Activated gamma-delta T cell (primary cell): ENCODE measurements around the gene NXT1.
"Not testable (repeated sequence)": the region's sequence is repeated elsewhere in the genome, so short reads cannot be mapped to it uniquely, and the experiment has no call there.

ENCODE experiments used
- DNase-seq: peaks from one replicate; lab custom pipeline; 2025; lab: John Stamatoyannopoulos, UW
- total RNA-seq, 2 donors: gene quantifications; one replicate each; lab custom pipeline; 2026; lab: John Stamatoyannopoulos, UW

Gene NXT1
- total RNA-seq = 14.2 to 14.7 reads per million in 2 donors

DNA sequence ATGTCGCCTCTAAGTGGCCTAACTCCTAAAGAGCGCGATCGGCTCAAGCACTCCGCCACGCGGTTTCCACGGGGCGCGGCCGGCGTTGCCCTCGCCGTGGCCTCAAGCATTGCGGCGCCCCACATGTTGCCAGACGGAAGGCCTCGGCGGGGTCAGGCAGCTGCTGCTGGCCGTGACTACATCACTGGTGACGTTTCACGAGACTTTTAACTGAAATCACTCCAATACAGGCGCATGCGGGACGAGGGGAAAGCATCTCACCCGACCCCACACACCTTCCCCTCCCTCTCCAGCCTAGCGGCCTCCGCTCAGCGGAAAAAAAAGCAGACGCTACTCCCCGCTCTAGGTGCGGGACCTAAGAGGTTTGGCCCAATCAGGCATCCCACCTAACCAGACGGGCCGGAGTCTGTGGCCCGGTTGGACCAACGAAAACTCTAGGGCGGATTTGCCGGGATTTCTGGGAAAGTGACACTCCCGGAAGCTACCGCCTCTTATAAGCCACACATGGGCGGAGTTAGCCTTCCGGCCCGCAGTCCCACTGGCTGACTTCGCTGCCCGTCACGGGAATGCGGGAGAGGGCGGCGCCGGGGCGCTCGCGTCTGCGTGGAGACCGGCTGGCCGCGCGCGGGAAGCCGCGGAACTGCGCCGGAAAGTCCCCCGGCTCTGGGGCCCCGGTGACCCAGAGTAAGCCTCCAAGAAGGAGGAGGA, at the start of gene NXT1:
NXT1 (plus strand) TSS at position 596 of the 708 bp plus-strand sequence. CDS start 3,251 bp downstream, outside the sequence.
- peak; percentile 92 for DNase-seq

DNA sequence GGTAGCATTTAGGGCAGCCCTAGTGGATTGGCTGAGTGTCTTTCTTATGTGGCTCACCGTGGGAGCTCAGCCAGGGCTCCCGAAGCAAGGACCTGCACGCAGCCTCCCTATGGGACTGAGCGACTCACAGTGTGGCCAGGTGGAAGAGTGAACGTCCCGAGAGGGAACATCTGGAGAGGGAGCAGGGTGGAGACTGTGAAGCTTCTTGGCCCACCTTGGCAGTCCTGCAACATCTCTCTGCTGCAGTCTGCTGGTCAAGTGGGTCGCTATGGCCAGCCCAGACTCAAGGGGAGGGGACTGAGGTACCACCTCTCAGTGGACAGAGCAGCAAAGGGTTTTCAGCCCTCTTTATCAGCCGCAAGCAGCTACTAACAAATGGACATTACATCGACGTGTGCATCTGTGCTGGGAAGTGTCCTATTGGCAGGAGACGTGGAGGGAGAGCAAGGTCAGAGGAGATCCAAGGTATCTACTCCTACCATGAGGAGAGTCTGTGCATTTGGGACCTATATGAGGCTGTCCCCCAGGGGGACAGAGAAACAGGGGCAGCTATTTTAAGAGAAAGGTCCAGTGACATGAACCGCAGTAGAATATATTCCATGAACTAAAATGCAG, 49.0 kb upstream of the NXT1 start:
- no peak for DNase-seq

DNA sequence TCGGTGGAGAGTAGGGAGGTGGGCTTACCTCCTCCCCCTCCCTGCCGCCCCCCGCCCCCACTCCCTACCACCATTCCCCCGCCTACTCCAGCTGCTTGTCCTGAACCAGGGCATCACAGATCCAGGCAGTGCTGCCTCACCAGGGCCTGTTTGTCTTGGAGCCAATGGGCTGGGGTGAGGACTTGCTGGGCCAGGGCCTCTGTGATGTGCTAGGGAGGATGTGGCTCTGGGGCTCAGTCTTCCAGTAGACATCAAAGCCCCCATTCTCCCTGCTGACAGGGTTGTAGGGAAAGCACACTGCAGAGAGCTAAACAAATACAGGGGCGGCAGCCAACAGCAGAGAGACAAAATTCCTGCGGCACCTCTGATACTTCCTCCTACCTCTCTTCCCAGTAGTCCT, 48.2 kb upstream of the NXT1 start:
- no peak for DNase-seq

DNA sequence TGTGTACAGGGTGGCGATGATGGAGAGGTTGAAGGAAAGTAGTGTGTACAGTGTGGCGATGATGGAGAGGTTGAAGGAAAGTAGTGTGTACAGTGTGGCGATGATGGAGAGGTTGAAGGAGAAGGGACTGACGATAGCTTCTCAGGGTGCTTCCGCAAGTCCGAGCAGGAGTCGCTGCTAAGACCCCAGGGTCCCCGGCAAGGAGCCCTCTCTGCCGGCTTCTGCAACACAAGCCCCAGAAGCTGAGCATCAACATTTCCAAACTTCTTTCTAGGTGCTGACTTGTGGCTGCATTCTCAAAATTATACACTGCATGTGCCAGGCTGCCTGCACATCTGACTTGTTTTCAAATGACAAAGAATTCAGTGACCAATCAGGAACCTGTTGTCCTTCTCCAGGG, 47.8 kb upstream of the NXT1 start:
- no peak for DNase-seq

DNA sequence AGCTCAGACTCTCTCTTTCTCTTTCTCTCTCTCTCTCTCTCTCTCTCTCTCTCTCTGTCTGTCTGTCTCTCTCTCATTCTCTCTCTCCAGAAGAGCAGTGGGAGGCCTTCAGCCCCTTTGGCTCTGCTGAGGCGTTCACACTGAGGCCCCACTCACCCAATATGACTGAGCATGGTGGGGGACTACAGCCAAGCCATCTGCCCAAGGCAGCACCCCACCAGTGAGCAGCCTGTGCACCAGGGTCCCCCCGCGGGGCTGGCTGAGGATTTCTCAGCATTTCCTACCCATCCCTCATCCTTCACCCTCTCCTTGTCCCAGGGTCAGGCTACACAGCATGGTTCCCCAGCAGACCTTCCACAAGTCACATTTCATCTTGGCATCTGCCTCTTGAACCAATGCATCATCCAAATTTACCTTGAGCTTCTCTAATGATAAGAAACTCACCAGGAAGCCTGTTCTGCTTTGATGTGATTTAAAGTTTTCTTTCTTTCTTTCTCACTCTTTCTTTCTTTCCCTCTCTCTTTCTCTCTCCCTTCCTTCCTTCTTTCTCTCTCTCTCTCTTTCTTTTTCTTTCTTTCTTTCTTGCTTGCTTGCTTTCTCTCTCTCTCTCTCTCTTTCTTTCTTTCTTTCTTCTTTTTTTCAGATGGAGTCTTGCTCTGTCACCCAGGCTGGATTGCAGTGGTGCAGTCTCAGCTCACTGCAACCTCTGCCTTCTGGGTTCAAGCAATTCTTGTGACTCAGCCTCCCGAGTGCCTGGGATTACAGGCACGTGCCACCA, 47.1 kb upstream of the NXT1 start:
- no peak for DNase-seq

DNA sequence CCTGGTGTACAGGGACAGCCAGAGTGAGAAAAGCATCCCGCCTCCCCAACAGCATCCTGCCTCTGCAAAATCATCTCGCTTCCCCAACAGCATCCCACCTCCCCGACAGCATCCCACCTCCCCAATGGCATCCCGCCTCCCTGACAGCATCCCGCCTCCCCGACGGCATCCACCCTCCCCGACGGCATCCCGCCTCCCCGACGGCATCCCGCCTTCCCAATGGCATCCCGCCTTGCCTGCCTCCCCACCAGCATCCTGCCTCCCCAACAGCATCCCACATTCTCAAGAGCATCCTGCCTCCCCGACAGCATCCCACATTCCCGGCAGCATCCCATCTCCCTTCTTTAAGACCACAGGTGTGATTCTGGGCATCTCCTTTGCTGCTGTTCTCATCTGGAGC, 46.0 kb upstream of the NXT1 start:
- DNase-seq = no peak

DNA sequence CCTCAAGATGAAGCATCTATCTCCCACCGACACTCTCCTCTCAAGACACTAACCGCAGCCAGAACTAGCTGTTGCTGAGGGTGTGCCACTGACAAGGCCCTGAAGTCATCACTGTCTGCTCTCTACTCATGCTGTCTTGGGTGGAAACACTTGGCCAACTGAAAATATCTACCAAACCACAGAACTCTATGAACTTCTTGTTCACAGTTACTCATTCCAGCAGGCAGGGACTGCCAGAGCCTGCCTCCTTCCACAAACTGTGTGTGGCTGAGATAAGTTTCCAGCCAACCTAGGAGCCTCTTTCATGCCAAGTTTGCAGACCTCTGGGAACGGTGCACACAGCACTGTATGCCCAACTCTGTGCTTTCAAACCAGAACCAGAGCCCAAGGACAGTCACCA, 45.5 kb upstream of the NXT1 start:
- DNase-seq = no peak

DNA sequence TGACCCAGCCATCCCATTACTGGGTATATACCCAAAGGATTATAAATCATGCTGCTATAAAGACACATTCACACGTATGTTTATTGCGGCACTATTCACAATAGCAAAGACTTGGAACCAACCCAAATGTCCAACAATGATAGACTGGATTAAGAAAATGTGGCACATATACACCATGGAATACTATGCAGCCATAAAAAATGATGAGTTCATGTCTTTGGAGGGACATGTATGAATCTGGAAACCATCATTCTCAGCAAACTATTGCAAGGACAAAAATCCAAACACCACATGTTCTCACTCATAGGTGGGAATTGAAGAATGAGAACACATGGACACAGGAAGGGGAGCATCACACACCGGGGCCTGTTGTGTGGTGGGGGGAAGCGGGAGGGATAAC, 43.2 kb upstream of the NXT1 start:
- DNase-seq = not testable (repeated sequence)

DNA sequence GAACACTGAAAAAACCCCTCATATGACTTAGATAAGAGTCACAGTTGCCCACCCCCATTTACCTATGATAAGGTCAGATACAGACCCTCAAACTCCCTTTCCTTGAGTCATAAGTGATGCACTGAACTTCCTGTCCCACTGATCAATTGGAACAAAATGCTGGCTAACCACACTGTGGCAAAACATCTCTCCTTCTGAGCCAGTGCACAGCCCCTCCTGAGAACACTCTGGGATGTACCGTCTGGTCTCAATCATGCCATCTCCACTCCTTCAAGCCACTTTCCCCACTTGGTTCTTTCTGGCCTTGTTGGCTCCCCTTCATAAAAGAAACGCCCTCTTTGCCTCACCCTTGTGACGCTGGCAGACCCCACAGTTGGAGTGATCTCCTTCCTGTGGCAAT, 42.6 kb upstream of the NXT1 start:
- DNase-seq = no peak

DNA sequence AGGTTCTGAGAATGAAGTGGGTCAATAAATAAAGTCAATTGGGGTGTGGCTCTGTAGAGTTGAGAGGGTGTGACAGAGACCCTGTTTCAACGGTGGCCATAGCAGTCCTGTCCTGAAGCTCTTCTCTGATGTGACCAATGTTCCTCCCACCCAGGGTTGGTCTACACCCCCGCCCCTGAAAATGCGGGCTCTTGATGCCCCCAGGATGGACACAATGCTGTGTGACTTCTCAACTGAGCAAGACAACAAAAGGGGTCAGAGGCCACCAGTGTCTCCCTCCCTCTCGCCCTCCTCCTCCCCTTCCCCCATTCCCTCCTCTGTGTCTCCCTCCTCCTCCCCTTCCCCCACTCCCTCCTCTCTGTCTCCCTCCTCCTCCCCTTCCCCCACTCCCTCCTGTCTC, 41.7 kb upstream of the NXT1 start:
- no peak for DNase-seq

DNA sequence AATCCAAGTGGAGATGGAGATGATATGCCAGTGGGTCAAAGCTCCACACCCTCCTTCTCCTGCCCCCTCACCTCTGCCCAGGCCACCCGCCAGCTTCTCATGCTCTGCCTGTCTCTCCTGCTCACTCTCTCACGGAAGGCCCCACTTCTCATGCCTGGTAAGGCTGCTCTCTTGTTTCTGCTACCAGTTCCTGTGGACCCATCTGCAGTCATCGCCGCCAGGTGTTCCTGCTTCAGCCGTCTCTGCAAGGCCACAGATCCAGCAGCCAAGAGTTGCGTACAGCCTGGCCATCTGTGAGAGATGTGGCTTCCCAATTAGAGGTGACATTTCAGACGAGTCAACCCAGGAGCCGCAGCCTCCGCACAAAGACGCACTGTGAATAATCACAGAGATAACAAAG, 40.8 kb upstream of the NXT1 start:
- no peak for DNase-seq

DNA sequence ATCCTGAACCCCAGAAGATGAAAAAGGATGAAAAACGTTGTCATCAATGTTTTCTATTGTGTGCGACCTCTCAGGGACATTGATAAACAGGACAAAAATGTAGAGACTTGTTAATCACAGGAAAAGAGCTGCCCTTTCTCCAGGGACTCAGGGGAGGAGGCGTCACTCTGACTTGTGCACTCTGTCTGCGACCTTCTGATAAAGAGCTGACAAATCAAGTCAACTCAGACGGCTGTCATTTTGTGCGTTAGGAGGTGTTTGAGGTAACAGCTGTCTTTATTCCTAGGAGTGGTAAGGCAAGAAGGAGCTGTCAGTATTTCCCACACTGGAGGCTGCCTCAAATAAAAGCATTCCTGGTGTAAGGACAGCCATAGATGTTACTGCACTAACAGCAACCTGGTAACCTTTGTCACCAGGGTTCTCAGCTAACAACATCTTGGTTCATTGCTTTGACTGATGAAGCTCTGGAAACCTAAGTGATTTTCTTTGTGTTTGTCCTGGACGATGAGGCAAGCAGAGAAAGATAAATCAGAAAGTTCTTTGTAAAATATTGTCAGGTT, 38.6 kb upstream of the NXT1 start:
- DNase-seq = no peak

DNA sequence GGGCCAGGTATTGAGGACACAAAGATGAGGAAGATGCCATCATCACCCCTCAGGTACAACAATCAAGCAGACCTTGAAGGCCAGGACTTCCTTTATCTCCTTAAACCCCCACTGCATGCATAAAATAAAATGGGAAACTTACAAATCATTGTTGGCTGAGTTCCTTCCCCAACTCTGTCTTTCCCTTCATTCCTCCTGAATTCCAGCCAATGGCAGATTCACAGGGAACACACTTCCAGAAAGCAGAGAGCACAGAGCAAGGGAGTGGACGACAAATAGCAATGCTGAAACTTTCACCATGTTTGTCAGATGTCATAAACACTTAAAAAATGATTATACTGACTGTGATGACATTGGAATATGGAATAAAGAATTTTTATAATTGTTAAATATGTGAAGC, 37.3 kb upstream of the NXT1 start:
- no peak for DNase-seq

DNA sequence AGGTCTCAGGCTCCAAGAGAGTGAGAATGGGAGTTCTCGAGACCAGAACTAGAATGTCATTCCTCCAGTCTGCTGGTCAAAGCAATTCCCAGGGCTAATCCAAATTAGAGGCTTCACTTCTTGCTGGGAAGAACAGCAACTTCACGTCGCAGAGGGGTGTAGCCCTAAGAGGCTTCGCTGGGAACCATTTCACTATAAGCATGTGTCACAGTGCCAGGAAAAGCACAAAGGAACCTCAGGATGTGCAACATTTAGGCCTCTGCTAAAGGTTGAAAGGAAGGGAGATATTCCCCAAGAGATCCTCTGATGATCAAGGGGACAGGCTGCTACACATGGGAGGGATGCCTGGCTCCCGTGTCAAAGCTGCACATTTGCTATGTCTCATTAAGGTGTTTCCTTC, 35.9 kb upstream of the NXT1 start:
- no peak for DNase-seq

DNA sequence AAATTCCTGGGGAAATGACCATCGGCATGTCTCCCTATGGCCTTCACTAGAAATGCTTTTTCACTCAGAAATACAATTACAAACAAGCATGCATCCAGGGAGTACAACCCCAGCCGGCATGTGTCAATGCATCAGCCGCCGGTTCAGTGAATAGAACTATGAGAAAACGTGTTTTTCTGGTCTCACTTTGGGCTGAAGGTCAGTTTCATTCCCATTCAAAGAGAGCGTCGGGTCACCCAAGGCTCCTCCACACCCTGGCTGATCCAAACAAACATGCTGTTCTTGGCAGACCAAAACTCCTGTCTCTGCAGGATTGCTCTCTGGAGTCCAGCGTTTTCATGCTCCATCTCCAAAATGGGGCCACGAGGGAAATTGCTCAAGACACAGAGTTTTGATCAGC, 35.5 kb upstream of the NXT1 start:
- DNase-seq = no peak

DNA sequence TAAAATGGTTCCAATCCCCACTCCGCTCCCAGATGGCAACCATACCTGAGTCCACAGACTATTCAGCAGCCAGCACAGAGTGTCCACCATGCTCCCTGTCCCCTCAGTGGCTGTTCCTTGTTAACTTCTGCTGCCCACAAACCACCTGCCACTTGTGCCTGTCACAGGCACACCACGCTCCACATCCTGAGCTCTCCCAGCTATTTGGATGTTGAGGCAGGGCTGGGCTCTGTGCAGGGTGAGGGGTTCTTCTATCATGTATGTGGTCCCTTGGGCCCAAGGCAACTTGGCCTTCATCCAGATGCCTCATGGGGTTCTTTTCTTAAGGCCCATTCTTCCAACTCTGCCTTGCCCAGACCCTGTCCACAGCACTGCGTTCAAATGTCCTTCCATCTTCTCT, 34.0 kb upstream of the NXT1 start:
- DNase-seq = no peak

DNA sequence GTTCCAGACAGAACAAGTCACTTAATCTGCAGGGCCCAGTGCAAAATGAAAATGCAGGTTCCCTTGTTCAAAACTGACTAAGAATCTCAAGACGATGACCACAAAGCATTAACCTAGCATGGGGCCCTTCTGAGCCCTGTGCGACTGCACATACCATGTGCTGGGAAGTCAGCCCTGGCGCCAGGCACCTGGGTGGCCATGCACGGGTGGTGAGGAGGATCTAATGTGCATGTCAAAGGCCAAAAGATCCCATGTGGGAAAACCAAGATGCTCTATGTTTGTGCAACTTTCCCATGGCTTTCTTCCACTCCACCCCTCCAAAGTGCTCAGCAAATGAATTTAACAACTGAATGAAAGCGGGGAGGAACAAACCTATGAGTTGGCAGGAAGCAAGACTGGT, 33.5 kb upstream of the NXT1 start:
- no peak for DNase-seq

DNA sequence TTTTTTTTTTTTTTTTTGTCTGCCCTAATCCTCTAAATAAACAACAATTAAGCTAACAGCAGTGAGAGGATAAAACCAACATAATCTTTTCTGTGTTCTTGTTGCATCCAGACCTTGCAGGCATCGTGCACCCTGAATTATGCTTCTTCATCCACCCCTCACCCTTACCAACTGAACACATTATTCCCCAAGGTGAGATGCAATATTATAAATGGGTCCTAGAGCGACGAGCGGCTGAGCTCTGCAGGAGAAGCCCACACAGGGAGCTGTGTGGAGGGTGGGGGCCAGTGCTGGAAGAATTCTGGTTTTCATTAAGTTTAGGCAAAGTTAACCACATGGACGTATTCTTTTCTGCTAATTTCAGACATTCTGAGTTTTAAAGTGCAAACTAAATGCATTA, 32.2 kb upstream of the NXT1 start:
- no peak for DNase-seq

DNA sequence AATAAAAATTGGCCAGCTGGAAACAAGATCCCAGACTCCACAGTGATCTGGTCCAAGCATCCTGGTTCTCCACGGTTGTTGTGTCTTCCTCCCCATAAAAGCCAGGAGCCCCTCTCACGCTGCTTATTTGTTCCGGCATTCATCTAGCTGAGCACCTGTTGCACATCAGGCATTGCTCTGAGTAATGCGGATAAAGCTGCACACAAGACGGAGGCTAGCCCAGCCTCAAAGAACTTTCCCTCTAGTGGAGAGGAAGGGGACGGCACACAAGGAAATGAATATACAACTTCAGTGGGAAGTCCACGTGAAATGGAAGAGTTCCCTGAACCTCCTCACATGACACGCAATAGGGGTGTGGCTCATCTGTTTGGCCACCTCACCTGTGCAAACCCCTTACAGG, 30.3 kb upstream of the NXT1 start:
- DNase-seq = no peak

DNA sequence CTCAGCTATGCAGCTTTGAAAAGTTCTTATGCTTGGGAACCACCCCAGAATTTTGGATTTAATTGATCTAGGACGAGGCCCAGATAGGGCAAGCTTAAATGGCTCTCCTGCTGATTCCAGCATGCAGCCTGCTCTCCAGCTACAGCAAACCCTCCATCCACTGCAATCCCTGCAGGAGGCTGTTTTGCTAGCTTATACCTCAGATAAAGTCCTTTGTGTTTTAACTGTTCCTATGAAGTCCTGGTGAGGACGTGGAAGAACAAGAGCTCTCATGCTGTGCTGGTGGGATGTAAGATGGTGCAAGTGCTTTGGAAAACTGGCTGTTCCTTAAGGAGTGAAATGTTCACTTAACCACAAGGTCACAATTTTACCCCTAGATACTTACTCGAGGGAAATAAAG, 25.5 kb upstream of the NXT1 start:
- no peak for DNase-seq

DNA sequence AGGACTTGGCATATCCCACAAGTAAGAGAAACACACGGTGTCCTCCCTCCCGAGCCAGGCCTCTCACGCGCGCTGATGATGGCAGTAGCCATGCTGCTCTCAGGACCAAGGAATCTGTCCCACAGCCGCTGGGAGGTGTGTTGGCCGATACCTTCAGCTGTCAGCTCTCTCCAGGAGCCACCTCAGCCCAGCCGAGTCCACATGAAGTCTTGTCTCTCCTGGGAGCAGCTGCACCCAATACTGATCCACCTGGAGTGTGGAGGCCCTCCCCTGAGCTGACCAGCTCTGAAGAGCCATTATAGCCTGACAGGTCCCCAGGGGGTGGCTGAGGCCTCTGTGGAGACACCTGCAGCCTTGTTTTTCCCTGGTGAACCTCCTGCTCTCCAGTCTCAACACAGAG, 23.8 kb upstream of the NXT1 start:
- DNase-seq = no peak

DNA sequence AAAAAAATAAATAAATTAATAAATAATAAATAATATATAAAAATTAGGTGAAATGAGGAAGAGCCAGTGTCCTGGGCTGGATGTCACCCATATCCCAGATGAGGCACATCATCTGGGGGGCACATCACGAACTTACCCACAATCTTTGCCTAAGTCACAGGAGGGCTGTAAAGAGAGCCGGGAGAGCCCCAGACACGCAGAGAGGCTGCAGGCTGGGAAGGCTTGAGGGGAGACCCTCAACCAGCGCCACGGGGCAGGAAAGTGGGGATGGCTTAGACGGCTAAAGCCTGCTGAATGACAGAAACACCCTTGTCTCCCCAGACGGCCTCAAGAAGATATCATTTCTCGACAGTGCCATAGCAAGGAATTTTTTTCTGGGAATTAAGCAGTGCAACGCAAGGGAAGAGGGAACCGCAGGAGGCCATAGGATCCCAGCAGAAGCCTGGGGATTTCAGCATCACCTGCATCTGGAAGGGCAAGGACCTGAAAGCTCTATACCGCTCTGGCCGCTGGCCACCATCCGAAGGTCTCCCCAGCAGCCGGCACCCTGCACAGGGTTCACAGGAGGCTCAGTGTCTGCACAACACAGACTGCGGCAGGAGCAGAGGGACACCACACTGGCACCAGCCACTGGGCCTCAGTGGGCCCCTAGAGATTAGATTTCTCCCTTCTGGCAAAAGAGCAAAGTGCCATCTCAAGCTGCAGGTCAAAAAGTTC, 22.8 kb upstream of the NXT1 start:
- DNase-seq = no peak
